ENCODE data around the gene RTN4.

The RTN4 gene

GRCh38 chr2:54955358-54956110, 94.7 kb downstream of the RTN4 start:
- Histone ChIP-seq H3K9me3 (ENCODE audit: control insufficient read depth, low read length) (no peaks in the 10 kb centered on the region), H3K36me3 (ENCODE audit: control insufficient read depth, insufficient read depth, low read length) (no peaks in the 10 kb centered on the region), H3K27me3 (ENCODE audit: control insufficient read depth, insufficient read depth, low read length, poor library complexity, severe bottlenecking) (no peaks in the 10 kb centered on the region), H3K4me3 (ENCODE audit: insufficient read depth, low read depth, low read length) (no peak overlapping the region), H3K27ac (ENCODE audit: insufficient read depth, low read depth, low read length, poor library complexity, severe bottlenecking) (no peak overlapping the region), H3K4me1 (ENCODE audit: control insufficient read depth, insufficient read depth, low read length) (peaks cover 5% of the 10 kb centered on the region)
- 84 to 91% methylated on average over 8 to 9 of the region's 9 CpGs for WGBS, 2 experiments

DNA sequence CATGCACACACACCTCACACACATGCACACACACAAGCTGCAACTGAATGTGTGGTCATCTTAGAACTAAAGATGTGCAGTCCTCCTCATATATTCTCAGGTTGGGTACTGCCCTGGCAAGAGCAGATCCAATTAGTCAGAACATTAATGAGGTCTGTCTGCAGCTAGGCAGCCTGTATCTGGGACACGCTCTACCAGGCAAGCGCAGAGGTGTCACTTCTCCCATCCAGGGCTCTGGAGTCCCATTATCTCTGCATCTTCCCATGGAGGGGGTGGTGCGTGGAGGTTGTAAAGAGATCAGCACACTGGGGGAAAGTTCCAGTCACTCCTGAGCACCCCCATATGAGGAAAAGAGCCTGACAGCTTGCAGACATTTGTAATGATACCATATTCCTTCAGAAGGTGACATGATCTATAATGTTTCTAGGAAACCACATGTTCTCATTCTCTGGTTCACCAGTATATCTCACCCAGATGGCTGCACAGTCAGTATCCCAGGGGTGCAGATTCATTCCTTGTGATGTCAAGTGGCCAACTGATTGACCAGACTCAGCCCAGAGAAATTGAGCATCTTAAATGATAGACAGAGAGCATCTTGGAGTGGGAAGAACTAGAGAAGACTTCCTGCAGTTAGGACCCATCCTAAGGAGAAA, 95.4 kb downstream of the RTN4 start:
- 92 to 98% methylated on average over 3 of the region's 3 CpGs for WGBS, 2 experiments

GRCh38 chr2:54954158-54954557, 96.1 kb downstream of the RTN4 start:
- no peak overlapping the region for H3K27ac ChIP-seq (ENCODE audit: insufficient read depth, low read depth, low read length, poor library complexity, severe bottlenecking)
- no peaks in the 10 kb centered on the region for H3K36me3 ChIP-seq (ENCODE audit: control insufficient read depth, insufficient read depth, low read length)
- WGBS, 2 experiments: 81 to 86% methylated on average over 8 of the region's 8 CpGs
- no peaks in the 10 kb centered on the region for H3K9me3 ChIP-seq (ENCODE audit: control insufficient read depth, low read length)
- peaks cover 5% of the 10 kb centered on the region for H3K4me1 ChIP-seq (ENCODE audit: control insufficient read depth, insufficient read depth, low read length)
- no peak overlapping the region for H3K4me3 ChIP-seq (ENCODE audit: insufficient read depth, low read depth, low read length)
- H3K27me3 ChIP-seq (ENCODE audit: control insufficient read depth, insufficient read depth, low read length, poor library complexity, severe bottlenecking): no peaks in the 10 kb centered on the region

More for the DNA sequence above, 95.4 kb downstream of the RTN4 start:
- no peaks in the 10 kb centered on the region for H3K27me3 ChIP-seq (ENCODE audit: control insufficient read depth, insufficient read depth, low read length, poor library complexity, severe bottlenecking)
- H3K4me3 ChIP-seq (ENCODE audit: insufficient read depth, low read depth, low read length): no peak overlapping the region
- H3K27ac ChIP-seq (ENCODE audit: insufficient read depth, low read depth, low read length, poor library complexity, severe bottlenecking): no peak overlapping the region
- peaks cover 5% of the 10 kb centered on the region for H3K4me1 ChIP-seq (ENCODE audit: control insufficient read depth, insufficient read depth, low read length)
- no peaks in the 10 kb centered on the region for H3K36me3 ChIP-seq (ENCODE audit: control insufficient read depth, insufficient read depth, low read length)
- no peaks in the 10 kb centered on the region for H3K9me3 ChIP-seq (ENCODE audit: control insufficient read depth, low read length)

DNA sequence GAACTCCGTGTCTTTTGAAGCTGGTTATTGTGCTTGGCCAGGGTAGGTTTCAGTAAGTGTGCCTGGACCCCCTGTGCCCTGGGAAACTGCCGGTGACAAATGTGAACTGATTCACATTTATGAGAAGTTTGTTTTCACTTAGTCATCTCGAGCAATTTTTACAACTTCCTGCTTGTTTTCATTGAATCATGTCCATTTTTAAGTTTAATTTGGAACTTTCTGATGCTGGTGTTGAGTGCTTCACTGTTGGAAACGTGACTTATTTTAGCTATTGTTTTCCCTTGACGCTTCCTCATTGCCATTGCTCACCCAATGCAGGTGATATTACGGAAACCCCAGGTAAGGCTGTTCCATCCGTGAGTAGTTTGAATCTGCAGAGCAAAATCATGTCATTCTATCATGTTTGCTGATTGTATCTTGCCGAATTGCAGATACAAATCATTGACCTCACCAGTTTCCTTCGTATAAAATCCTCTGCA, 97.2 kb downstream of the RTN4 start:
- H3K9me3 ChIP-seq (ENCODE audit: control insufficient read depth, low read length): no peaks in the 10 kb centered on the region
- H3K4me3 ChIP-seq (ENCODE audit: insufficient read depth, low read depth, low read length): no peak overlapping the region
- no peaks in the 10 kb centered on the region for H3K27me3 ChIP-seq (ENCODE audit: control insufficient read depth, insufficient read depth, low read length, poor library complexity, severe bottlenecking)
- 90 to 91% methylated on average over 9 of the region's 9 CpGs for WGBS, 2 experiments
- no peaks in the 10 kb centered on the region for H3K36me3 ChIP-seq (ENCODE audit: control insufficient read depth, insufficient read depth, low read length)
- H3K4me1 ChIP-seq (ENCODE audit: control insufficient read depth, insufficient read depth, low read length): peaks cover 5% of the 10 kb centered on the region
- no peak overlapping the region for H3K27ac ChIP-seq (ENCODE audit: insufficient read depth, low read depth, low read length, poor library complexity, severe bottlenecking)

DNA sequence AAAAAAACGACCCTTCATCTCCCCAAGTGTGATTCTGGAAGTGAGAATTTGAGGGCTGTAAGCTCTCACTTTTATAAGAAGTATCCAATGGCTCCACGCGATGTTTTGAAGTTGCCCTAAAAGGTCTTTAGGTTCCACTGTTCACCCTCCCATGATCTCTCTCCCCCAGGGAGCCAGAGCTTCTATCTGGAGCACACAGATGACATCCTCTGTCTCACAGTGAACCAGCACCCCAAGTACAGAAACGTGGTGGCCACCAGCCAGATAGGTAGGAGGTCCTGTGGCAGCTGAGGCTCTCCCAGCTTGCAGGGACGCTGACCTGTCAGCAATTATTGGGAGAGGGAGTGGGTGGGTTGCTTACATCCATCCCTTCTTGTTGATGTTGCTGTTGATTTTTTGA, 97.8 kb downstream of the RTN4 start:
- no peaks in the 10 kb centered on the region for H3K36me3 ChIP-seq (ENCODE audit: control insufficient read depth, insufficient read depth, low read length)
- H3K9me3 ChIP-seq (ENCODE audit: control insufficient read depth, low read length): no peaks in the 10 kb centered on the region
- WGBS, 2 experiments: 88 to 90% methylated on average over 5 of the region's 5 CpGs
- H3K27me3 ChIP-seq (ENCODE audit: control insufficient read depth, insufficient read depth, low read length, poor library complexity, severe bottlenecking): no peaks in the 10 kb centered on the region
- H3K4me1 ChIP-seq (ENCODE audit: control insufficient read depth, insufficient read depth, low read length): peaks cover 8% of the 10 kb centered on the region
- H3K4me3 ChIP-seq (ENCODE audit: insufficient read depth, low read depth, low read length): no peak overlapping the region
- H3K27ac ChIP-seq (ENCODE audit: insufficient read depth, low read depth, low read length, poor library complexity, severe bottlenecking): no peak overlapping the region

GRCh38 chr2:54950811-54951210, 99.4 kb downstream of the RTN4 start:
- 86 to 95% methylated on average over 3 of the region's 3 CpGs for WGBS, 2 experiments
- no peak overlapping the region for H3K27ac ChIP-seq (ENCODE audit: insufficient read depth, low read depth, low read length, poor library complexity, severe bottlenecking)
- H3K4me3 ChIP-seq (ENCODE audit: insufficient read depth, low read depth, low read length): no peak overlapping the region
- peaks cover 16% of the 10 kb centered on the region for H3K4me1 ChIP-seq (ENCODE audit: control insufficient read depth, insufficient read depth, low read length)
- H3K27me3 ChIP-seq (ENCODE audit: control insufficient read depth, insufficient read depth, low read length, poor library complexity, severe bottlenecking): no peaks in the 10 kb centered on the region
- no peaks in the 10 kb centered on the region for H3K36me3 ChIP-seq (ENCODE audit: control insufficient read depth, insufficient read depth, low read length)
- no peaks in the 10 kb centered on the region for H3K9me3 ChIP-seq (ENCODE audit: control insufficient read depth, low read length)

- no peak overlapping the region for H3K27ac ChIP-seq (ENCODE audit: insufficient read depth, low read depth, low read length, poor library complexity, severe bottlenecking)
- H3K36me3 ChIP-seq (ENCODE audit: control insufficient read depth, insufficient read depth, low read length): no peaks in the 10 kb centered on the region
- H3K4me3 ChIP-seq (ENCODE audit: insufficient read depth, low read depth, low read length): no peak overlapping the region
- H3K27me3 ChIP-seq (ENCODE audit: control insufficient read depth, insufficient read depth, low read length, poor library complexity, severe bottlenecking): no peaks in the 10 kb centered on the region
- H3K4me1 ChIP-seq (ENCODE audit: control insufficient read depth, insufficient read depth, low read length): peaks cover 22% of the 10 kb centered on the region
- 94 to 97% methylated on average over 6 of the region's 6 CpGs for WGBS, 2 experiments
- no peaks in the 10 kb centered on the region for H3K9me3 ChIP-seq (ENCODE audit: control insufficient read depth, low read length)
Observed at GRCh38 chr2:54949431-54949830, 100.8 kb downstream of the RTN4 start.

DNA sequence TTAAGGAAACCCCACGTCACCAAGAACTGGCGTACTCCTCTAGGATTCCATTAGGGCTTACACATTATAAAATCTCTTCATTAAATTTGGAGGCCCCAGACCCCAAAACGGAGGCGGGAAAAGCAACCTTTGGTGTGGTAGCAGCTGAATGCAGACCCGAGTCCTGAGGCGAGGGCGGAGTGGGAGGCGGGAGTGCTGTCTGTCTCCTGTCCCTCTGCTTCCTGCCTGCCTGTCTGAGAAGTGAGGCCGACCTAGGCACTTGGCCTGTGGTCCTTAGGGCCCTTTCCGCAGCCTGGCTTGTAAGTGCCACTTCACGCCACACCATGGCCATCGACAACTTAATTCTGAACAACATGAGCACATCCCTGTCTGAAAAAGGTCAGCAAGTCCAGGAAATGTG, 102.1 kb downstream of the RTN4 start:
- no peaks in the 10 kb centered on the region for H3K9me3 ChIP-seq (ENCODE audit: control insufficient read depth, low read length)
- H3K4me3 ChIP-seq (ENCODE audit: insufficient read depth, low read depth, low read length): no peak overlapping the region
- no peaks in the 10 kb centered on the region for H3K27me3 ChIP-seq (ENCODE audit: control insufficient read depth, insufficient read depth, low read length, poor library complexity, severe bottlenecking)
- H3K27ac ChIP-seq (ENCODE audit: insufficient read depth, low read depth, low read length, poor library complexity, severe bottlenecking): no peak overlapping the region
- no peaks in the 10 kb centered on the region for H3K36me3 ChIP-seq (ENCODE audit: control insufficient read depth, insufficient read depth, low read length)
- H3K4me1 ChIP-seq (ENCODE audit: control insufficient read depth, insufficient read depth, low read length): peaks cover 22% of the 10 kb centered on the region
- WGBS, 2 experiments: 81 to 82% methylated on average over 11 of the region's 12 CpGs

GRCh38 chr2:54947646-54948045, 102.6 kb downstream of the RTN4 start:
- no peaks in the 10 kb centered on the region for H3K9me3 ChIP-seq (ENCODE audit: control insufficient read depth, low read length)
- no peaks in the 10 kb centered on the region for H3K36me3 ChIP-seq (ENCODE audit: control insufficient read depth, insufficient read depth, low read length)
- no peak overlapping the region for H3K4me3 ChIP-seq (ENCODE audit: insufficient read depth, low read depth, low read length)
- peaks cover 22% of the 10 kb centered on the region for H3K4me1 ChIP-seq (ENCODE audit: control insufficient read depth, insufficient read depth, low read length)
- 87 to 90% methylated on average over 9 of the region's 9 CpGs for WGBS, 2 experiments
- no peak overlapping the region for H3K27ac ChIP-seq (ENCODE audit: insufficient read depth, low read depth, low read length, poor library complexity, severe bottlenecking)
- no peaks in the 10 kb centered on the region for H3K27me3 ChIP-seq (ENCODE audit: control insufficient read depth, insufficient read depth, low read length, poor library complexity, severe bottlenecking)

GRCh38 chr2:54947136-54947535, 103.1 kb downstream of the RTN4 start:
- H3K4me1 ChIP-seq (ENCODE audit: control insufficient read depth, insufficient read depth, low read length): peaks cover 22% of the 10 kb centered on the region
- WGBS, 2 experiments: 85 to 90% methylated on average over 11 of the region's 11 CpGs
- H3K27ac ChIP-seq (ENCODE audit: insufficient read depth, low read depth, low read length, poor library complexity, severe bottlenecking): no peak overlapping the region
- no peak overlapping the region for H3K4me3 ChIP-seq (ENCODE audit: insufficient read depth, low read depth, low read length)
- no peaks in the 10 kb centered on the region for H3K27me3 ChIP-seq (ENCODE audit: control insufficient read depth, insufficient read depth, low read length, poor library complexity, severe bottlenecking)
- no peaks in the 10 kb centered on the region for H3K9me3 ChIP-seq (ENCODE audit: control insufficient read depth, low read length)
- no peaks in the 10 kb centered on the region for H3K36me3 ChIP-seq (ENCODE audit: control insufficient read depth, insufficient read depth, low read length)

All from ectodermal cell (in vitro differentiated cells).